Measurements from ENCODE around the gene CARD9.

The CARD9 gene

DNA sequence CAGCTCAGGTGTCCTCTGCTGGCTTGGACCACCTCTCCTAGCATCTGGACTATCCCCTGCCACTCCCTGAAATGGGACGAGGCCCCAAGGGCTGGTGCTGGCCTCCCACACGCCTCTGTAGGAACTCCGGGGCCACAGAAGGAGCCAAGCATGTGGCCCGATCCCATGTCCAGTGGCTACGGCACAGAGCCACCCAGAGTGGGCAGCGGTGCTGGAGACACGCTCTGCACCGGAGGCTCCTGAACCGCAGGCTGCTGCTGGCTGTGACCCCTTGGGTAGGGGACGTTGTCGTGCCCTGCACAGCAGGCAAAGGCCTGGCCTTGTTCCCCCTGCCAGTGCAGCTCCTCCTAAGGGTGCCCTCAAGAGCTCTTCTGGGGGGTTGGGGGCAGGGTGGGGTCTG is 6.4 kb upstream of the CARD9 start:
- no peak for TF ChIP-seq CTCF (IDR thresholded peaks at IDR 0.05; ENCODE audit: insufficient read depth, low read depth, low read length, missing control alignments)
- no peak overlapping the region for H3K4me3 ChIP-seq (ENCODE audit: low read length)
- DNase-seq (ENCODE audit: low read depth) = no peak

- no peak for TF ChIP-seq CTCF (IDR thresholded peaks at IDR 0.05; ENCODE audit: insufficient read depth, low read depth, low read length, missing control alignments)
- no peak overlapping the region for H3K4me3 ChIP-seq (ENCODE audit: low read length)
- DNase-seq (ENCODE audit: low read depth) = no peak
Observed at GRCh38 chr9:136379401-136379800, 5.9 kb upstream of the CARD9 start.

GRCh38 chr9:136379003-136379287 is 5.5 kb upstream of the CARD9 start:
- no peak for TF ChIP-seq CTCF (IDR thresholded peaks at IDR 0.05; ENCODE audit: insufficient read depth, low read depth, low read length, missing control alignments)
- DNase-seq (ENCODE audit: low read depth) = no peak
- no peak overlapping the region for H3K4me3 ChIP-seq (ENCODE audit: low read length)

DNA sequence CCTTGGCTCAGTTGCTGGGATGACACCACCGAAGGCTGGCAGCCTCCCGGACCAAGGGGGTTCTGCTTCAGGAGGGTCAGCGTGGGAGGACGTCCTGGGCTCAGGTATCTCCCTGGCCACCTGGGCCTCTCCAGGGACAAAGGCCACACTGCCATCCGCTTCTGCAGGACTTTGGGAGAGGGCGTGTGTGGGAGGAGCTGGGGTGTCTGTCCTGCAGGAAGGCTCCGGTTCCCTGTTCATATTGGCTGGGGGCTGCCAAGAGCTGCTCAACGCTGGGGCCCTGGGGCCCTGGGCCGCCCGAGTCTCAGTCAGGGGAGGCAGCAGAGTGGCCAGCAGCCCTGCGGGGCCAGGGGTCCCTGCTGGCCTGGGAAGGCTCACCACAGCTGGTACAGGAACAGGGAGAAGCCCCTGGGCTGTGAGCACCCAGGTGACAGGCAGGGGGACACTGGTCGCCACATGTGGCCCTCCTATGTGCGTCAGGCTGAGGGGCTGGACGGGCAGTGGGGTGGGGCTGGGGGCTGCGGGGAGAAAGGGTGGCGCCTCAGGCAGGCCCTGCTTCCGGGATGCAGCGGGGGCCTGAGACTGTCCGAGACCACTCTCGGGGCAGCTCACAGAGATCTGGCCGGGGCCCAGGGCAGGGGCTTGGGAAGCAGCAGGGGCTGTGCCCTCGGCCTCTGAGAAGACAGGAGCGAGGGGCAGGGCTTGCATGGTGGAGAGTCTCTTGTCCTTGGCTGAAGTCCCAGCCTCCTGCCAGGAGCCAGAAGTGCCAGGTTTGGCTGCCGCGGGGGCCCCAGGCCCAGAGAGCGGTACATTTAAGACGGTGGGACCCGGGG is 4.9 kb upstream of the CARD9 start:
- DNase-seq (ENCODE audit: low read depth) = no peak
- TF ChIP-seq CTCF (IDR thresholded peaks at IDR 0.05; ENCODE audit: insufficient read depth, low read depth, low read length, missing control alignments) = no peak
- no peak overlapping the region for H3K4me3 ChIP-seq (ENCODE audit: low read length)

DNA sequence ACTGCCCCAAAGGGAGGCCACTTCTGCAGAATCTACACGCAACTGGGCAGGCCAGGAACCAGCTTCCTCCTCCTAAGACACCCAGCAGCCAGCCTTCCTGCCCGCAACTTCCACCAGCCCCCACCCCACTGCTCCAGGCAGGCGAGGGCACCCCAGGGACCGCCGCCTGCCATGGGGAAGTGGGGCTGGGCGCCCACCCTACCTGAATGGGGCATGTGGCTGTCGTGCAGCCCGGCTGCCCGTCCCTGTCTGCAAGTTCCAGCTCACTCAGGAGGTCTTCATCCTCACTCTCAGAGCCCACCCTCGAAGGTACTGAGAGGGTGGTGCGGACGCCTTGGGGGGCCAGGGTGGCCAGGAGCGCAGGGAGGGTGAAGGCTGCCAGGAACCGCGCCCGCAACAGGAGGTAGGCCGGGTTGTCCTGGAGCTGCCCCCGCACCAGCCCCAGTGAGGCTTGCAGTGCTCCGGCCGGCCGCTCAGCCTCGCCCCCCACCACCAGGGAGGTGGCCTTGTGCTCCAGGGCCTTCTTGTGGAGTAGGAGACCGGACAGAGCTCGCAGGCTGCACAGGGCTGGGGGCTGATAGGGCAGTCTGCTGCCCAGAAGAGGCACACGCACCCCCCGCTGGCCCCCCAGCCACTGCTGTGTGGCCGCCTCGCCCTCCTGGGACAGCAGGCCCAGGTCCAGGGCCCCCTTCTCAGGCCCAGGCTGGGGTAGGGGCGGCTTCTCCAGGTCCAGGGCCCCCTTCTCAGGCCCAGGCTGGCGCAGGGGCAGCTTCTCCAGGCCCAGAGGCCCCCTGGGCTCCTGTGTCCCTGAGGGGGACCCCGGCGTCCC is 4.1 kb upstream of the CARD9 start:
- TF ChIP-seq CTCF (IDR thresholded peaks at IDR 0.05; ENCODE audit: insufficient read depth, low read depth, low read length, missing control alignments) = no peak
- no peak for DNase-seq (ENCODE audit: low read depth)
- H3K4me3 ChIP-seq (ENCODE audit: low read length) = no peak overlapping the region

DNA sequence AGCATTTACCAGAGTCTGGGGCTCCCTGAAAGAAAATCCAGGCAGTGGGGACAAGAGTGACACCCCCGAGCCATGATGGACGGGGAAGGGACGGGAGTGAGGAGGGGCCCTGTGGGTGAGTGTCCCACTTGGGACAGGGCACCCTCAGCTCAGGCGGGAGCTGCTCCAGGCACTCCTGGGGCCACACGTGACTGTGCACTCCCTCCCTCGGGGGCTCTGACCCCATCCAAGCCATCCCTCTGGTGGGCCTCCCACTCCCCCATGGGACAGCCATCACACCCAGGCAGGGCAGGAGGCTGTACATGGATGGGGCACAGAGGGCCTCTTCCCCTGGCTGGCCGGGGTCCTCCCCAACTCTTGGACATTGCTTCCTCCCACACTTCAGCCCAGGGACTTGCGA is 3.0 kb upstream of the CARD9 start:
- H3K4me3 ChIP-seq (ENCODE audit: low read length) = no peak overlapping the region
- TF ChIP-seq CTCF (IDR thresholded peaks at IDR 0.05; ENCODE audit: insufficient read depth, low read depth, low read length, missing control alignments) = no peak
- DNase-seq (ENCODE audit: low read depth) = no peak
